GM21529 (cell line): ENCODE data around the gene AHCYL2.
A peak's percentile ranks its signal among the peaks of the same experiment; 100 is the strongest.

Experiments
- ATAC-seq: cut with Tn5 transposase; IDR thresholded peaks from one replicate; pipeline ENCODE4 v1.9.1; 2021; ENCODE audit not compliant: unreplicated experiment

Gene AHCYL2

DNA sequence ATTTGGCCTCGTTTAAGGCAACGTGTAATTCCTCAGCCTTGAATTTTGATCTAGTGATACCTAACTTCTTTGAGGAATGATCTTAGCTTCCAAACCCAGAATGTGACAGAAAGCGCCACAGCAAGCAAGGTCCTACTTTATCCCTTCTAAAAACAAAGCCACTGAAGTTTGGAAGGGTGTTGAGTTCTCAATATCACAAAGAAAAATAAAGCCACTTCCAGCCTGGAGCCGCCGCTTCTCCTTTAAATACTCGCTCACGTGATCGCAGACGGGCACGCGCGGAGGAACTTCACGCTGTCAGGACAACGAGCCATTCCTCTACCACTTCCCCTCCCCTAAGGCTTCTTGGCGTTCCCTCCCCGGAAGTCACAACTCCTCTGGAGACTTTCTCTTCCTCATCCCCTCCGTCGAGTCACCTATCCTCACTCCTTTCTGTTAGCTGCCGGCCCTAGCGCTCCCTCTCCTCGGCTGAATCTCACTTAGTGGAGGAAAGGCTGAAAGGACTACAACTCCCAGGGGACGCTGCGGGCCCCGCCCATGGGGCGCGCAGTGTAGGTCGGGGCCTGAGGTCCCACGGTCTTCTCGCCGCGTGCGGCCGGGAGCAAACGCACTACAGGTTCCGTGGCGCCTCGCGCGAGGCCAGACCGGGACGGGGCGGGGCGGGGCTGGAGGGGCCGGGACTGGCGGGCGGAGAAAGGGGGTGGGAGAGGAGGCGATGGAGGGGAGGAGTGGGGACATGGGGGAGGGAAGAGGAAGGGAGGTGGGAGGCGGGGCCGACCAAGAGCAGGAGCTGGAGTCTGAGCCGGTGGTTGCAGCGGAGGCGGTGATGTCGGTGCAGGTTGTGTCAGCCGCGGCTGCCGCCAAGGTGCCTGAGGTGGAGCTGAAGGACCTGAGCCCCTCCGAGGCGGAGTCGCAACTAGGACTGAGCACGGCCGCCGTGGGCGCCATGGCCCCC lies at the start of gene AHCYL2:
Gene AHCYL2, plus strand, starts transcription at position 780 of the 955 bp plus-strand sequence.
- peak; percentile 87 for ATAC-seq

GRCh38 chr7:129176916-129177710 lies 47.7 kb upstream of the AHCYL2 start:
- ATAC-seq: no peak

GRCh38 chr7:129184981-129185670 lies 39.7 kb upstream of the AHCYL2 start:
- no peak for ATAC-seq

DNA sequence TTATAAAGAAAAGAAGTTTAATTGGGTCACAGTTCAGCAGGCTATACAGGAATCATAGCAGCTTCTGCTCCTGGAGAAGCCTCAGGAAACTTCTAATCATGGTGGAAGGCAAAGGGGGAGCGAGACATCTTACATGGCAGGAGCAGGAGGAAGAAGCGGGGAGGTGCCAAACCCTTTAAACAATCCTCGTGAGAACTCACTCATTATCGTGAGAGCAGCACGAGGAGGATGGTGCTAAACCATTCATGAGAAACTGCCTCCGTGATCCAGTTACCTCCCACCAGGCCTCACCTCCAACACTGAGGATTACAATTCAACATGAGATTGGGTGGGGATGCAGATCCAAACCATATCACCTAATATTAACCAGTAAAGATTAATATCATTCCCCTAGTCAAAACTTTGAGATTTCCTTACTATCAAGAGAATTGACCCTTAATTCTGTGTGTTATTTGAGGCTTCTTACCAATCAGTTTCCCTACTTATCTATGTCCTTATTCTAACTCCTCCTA lies 38.0 kb upstream of the AHCYL2 start:
- no peak for ATAC-seq

DNA sequence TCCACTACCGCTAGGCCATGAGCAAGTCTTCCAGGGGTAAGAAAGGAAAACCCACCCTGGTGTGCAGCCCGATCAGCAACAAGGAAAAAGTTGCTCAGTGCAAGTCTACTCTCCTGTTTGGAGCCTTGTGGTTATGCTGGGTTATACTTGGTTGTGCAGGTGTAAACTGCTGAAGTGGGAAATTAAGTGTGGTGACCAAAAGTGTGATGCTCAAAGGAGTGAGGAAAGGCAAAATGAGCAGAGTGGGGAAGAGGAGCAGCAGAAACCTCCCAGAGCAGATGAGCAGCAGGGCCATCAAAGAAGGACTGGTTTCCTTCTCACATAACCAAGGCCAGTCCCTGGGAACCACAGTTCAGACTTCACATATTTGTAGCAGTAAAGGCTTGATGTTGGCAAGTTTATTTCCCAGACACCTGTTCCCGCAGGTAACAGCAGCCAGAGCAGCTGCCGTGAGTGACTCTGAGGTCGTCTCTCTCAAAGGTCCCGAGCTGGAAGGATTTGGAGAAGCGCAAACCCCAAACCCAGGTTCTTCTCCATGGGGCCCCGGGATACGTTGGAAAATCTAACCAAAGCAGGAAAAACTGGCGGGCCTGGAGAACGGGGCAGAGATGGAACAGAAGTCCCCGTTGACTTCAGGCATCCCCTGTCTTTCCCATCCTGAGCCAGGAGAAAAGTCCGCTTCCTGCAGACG lies 37.0 kb upstream of the AHCYL2 start:
- no peak for ATAC-seq

- ATAC-seq: peak; percentile 50
These were observed 36.4 kb upstream of the AHCYL2 start, which contains the start of gene SMO for GRCh38 chr7:129188372-129188891. Gene SMO (plus strand): TSS chr7:129188633. CDS start chr7:129189152, 519 bp downstream.

- peak; percentile 29 for ATAC-seq
These were observed 35.8 kb upstream of the AHCYL2 start for GRCh38 chr7:129188892-129189660.

GRCh38 chr7:129189661-129190310 lies 35.0 kb upstream of the AHCYL2 start:
- ATAC-seq: no peak

DNA sequence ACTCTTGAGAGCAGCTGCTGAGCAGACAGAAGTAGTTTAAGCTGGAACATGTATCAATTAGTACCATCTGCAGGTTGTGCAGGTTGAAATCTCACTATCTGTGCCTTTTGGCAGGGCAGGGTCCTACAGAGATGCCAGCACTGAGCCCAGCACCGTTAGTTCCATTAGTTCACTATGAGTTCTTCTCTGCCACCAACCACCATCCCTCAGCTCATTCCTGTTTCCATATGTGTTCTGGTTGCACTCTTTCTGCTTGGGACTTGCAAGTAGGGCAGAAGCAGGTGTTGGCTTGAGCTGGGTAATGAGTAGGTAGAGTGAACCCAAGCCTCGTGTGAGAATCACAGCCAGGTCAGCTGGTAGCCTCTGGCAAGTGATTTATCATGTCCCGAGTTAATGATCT lies 33.6 kb upstream of the AHCYL2 start:
- ATAC-seq: no peak

DNA sequence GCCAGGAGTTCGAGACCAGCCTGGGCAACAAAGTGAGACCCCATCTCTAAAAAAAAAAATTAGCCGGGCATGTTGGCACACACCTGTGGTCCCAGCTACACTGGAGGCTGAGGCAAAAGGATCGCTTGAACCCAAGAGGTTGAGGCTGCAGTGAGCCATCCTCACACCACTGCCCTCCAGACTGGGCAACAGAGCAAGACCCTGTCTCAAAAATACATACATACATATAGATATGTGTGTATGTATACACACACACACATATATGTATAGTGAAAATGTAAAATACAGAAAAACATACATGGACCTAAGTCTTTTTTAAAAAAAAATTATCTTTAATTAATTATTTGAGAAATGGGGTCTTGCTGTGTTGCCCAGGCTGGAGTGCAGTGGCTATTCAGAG lies 30.9 kb upstream of the AHCYL2 start:
- no peak for ATAC-seq

- no peak for ATAC-seq
These were observed 27.1 kb upstream of the AHCYL2 start for GRCh38 chr7:129197771-129198170.

DNA sequence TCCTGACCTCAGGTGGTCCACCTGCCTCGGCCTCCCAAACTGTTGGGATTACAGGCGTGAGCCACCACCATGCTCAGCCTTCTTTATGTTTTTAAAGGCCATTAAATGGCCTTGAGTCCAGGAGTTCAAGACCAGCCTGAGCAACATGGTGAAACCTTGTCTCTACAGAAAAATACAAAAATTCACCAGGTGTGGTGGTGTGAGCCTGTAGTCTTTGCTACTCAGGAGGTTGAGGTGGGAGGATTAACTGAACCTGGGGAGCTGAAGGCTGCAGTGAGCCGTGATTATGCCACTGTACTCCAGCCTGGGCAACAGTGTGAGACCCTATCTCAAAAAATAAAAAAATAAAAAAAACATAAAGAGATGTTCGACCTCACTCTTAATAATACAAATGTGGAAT lies 25.4 kb upstream of the AHCYL2 start:
- ATAC-seq: no peak

GRCh38 chr7:129202058-129202777 lies 22.6 kb upstream of the AHCYL2 start:
- ATAC-seq: no peak

DNA sequence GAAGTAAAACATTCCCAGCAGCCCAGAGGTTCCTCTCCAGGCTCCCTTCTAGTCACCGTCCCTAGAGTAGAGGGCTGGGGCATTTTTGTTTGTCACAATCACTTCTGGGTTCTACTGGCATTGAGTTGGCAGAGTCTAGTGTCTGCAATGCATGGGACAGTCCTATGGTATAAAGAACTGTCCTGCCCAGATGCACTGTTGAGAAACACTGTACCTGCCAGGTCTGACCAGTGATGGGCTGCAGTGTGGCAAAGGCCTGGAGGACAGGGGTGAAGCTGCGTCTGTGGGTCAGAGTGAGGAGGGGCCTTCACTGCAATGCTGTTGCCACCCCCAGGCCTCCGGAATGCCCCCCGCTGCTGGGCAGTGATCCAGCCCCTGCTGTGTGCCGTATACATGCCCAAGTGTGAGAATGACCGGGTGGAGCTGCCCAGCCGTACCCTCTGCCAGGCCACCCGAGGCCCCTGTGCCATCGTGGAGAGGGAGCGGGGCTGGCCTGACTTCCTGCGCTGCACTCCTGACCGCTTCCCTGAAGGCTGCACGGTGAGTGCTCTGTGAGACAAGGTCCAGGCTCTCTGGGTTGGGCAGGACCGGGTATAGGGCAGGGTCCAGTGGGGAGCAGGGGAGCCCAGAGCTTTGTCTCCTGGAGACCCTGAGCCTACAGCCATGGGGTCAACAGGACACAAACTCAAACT lies 21.6 kb upstream of the AHCYL2 start:
- no peak for ATAC-seq

DNA sequence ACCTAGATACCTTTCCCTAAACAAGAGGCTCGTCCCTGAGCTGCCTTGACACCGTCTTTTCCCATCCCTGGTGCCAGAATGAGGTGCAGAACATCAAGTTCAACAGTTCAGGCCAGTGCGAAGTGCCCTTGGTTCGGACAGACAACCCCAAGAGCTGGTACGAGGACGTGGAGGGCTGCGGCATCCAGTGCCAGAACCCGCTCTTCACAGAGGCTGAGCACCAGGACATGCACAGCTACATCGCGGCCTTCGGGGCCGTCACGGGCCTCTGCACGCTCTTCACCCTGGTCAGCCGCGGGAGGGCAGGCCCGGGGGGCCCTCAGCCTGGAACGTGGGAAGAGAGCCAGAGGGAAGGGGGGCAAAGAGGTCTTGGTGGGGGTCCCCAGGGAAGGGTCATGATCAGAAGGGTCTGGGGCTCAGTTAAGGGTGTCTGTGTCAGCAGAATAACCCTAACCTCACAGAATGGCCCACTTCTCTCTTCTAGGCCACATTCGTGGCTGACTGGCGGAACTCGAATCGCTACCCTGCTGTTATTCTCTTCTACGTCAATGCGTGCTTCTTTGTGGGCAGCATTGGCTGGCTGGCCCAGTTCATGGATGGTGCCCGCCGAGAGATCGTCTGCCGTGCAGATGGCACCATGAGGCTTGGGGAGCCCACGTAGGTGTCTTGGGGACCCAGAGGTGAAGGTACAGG lies 19.6 kb upstream of the AHCYL2 start:
- ATAC-seq: no peak

DNA sequence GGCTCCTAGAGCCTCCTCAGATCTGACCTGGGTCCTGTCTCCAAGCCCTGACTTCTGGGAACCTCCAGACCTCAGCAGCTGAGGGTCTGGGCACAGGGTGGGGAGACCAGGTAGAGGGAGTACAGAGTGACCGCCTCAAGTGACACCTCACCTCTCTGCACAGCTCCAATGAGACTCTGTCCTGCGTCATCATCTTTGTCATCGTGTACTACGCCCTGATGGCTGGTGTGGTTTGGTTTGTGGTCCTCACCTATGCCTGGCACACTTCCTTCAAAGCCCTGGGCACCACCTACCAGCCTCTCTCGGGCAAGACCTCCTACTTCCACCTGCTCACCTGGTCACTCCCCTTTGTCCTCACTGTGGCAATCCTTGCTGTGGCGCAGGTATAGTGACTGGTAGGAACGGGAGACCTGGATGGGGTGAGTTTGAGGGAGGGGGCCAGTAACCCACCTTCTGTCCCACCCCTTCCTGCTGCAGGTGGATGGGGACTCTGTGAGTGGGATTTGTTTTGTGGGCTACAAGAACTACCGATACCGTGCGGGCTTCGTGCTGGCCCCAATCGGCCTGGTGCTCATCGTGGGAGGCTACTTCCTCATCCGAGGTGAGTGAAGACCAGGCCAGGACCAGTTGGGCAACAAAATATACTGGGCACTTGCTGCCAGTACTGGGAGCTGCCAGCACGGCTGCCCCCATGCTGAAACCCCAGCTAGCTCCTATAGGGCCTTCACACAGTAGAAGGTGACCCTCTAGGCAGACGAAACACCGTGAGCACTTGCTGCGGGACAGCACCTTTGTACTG lies 18.6 kb upstream of the AHCYL2 start:
- ATAC-seq: no peak
